HEK293 (cell line): Measurements from ENCODE around the gene USP19.

Experiments
- CTCF ChIA-PET: fragments of 350-600 bp; formaldehyde crosslinking; extraction: SDS; loops from one replicate; lab custom pipeline; 2021; ENCODE audit warnings: antibody characterized with exemption; lab: Yijun Ruan, JAX
- POLR2A ChIA-PET: fragments of 300-600 bp; formaldehyde crosslinking; extraction: SDS; loops from one replicate; lab custom pipeline; 2020; ENCODE audit warnings: antibody characterized with exemption, inconsistent platforms; lab: Yijun Ruan, JAX
- H3K27ac ChIP-seq: fragments of 200-500 bp; sonication (Bioruptor generic); 2 replicates; pipeline ENCODE4 v1.5.1; 2014; ENCODE audit warnings: low read depth, low read length, control low read depth, inconsistent platforms; ENCODE audit errors: extremely low read depth
- H3K36me3 ChIP-seq, 2 experiments: fragments of 200-500 bp in 1 of 2; sonication (Bioruptor generic) in 1 of 2; 1 replicate in 1 of 2; 2 replicates in 1 of 2; pipeline ENCODE4 v1.5.1; 2014 to 2017; ENCODE audit warnings: inconsistent platforms in 2 of 2, low read length in 2 of 2; ENCODE audit not compliant: control insufficient read depth in 2 of 2, insufficient read depth in 1 of 2
- H3K4me1 ChIP-seq: fragments of 200-500 bp; sonication (Bioruptor generic); 2 replicates; pipeline ENCODE4 v1.5.1; 2014; ENCODE audit warnings: mild to moderate bottlenecking, low read length, inconsistent platforms; ENCODE audit not compliant: control insufficient read depth, insufficient read depth
- H3K4me3 ChIP-seq: 2 replicates; pipeline ENCODE4 v1.5.1; 2011; ENCODE audit warnings: low read depth, mild to moderate bottlenecking, control low read depth, low read length, moderate library complexity
- H3K9me3 ChIP-seq: fragments of 200-500 bp; sonication (Bioruptor generic); 2 replicates; pipeline ENCODE4 v1.5.1; 2014; ENCODE audit warnings: low read depth, low read length, inconsistent platforms; ENCODE audit not compliant: control insufficient read depth, insufficient read depth
- FEZF1 ChIP-seq: fragments of 450-650 bp; formaldehyde crosslinking; IDR thresholded peaks from 2 replicates; pipeline ENCODE4 v1.5.1; 2016; ENCODE audit warnings: missing biosample characterization, missing genetic modification characterization
- KLF7 ChIP-seq: fragments of 450-650 bp; formaldehyde crosslinking; IDR thresholded peaks from 2 replicates; pipeline ENCODE4 v1.5.1; 2016; ENCODE audit warnings: missing biosample characterization, missing genetic modification characterization, borderline replicate concordance
- MZF1 ChIP-seq: fragments of 450-650 bp; formaldehyde crosslinking; IDR thresholded peaks from 2 replicates; pipeline ENCODE4 v1.5.1; 2017; ENCODE audit warnings: missing biosample characterization, missing genetic modification characterization, borderline replicate concordance
- TCF7L2 ChIP-seq: IDR thresholded peaks from 2 replicates; pipeline ENCODE4 v1.6.1; 2011; ENCODE audit warnings: low read depth, mild to moderate bottlenecking, inconsistent platforms, low read length, moderate library complexity, borderline replicate concordance
- WT1 ChIP-seq: fragments of 450-650 bp; formaldehyde crosslinking; IDR thresholded peaks from 2 replicates; pipeline ENCODE4 v1.5.1; 2016; ENCODE audit warnings: missing biosample characterization, missing genetic modification characterization
- ZNF10 ChIP-seq: fragments of 450-650 bp; formaldehyde crosslinking; IDR thresholded peaks from 2 replicates; pipeline ENCODE4 v1.5.1; 2017; ENCODE audit warnings: missing biosample characterization, missing genetic modification characterization
- ZNF121 ChIP-seq: fragments of 450-650 bp; formaldehyde crosslinking; IDR thresholded peaks from 2 replicates; pipeline ENCODE4 v1.5.1; 2016; ENCODE audit warnings: missing biosample characterization, missing genetic modification characterization
- ZNF133 ChIP-seq: fragments of 450-650 bp; formaldehyde crosslinking; IDR thresholded peaks from 2 replicates; pipeline ENCODE4 v1.5.1; 2016; ENCODE audit warnings: missing biosample characterization, missing genetic modification characterization
- ZNF175 ChIP-seq: fragments of 450-650 bp; formaldehyde crosslinking; IDR thresholded peaks from 2 replicates; pipeline ENCODE4 v1.5.1; 2016; ENCODE audit warnings: missing biosample characterization, missing genetic modification characterization
- ZNF184 ChIP-seq: fragments of 450-650 bp; IDR thresholded peaks from 2 replicates; pipeline ENCODE4 v1.5.1; 2018; ENCODE audit warnings: missing biosample characterization, mild to moderate bottlenecking, missing genetic modification characterization
- ZNF433 ChIP-seq: fragments of 450-650 bp; formaldehyde crosslinking; IDR thresholded peaks from 2 replicates; pipeline ENCODE4 v1.5.1; 2016; ENCODE audit warnings: missing biosample characterization, missing genetic modification characterization, low read depth
- ZNF473 ChIP-seq: fragments of 450-650 bp; formaldehyde crosslinking; IDR thresholded peaks from 2 replicates; pipeline ENCODE4 v1.5.1; 2017; ENCODE audit warnings: missing biosample characterization, missing genetic modification characterization
- ZNF521 ChIP-seq: fragments of 450-650 bp; formaldehyde crosslinking; IDR thresholded peaks from 2 replicates; pipeline ENCODE4 v1.5.1; 2017; ENCODE audit warnings: missing biosample characterization, mild to moderate bottlenecking, missing genetic modification characterization
- ZNF610 ChIP-seq: fragments of 450-650 bp; formaldehyde crosslinking; IDR thresholded peaks from 2 replicates; pipeline ENCODE4 v1.5.1; 2016; ENCODE audit warnings: missing biosample characterization, missing genetic modification characterization, borderline replicate concordance
- ZNF658 ChIP-seq: fragments of 450-650 bp; formaldehyde crosslinking; IDR thresholded peaks from 2 replicates; pipeline ENCODE4; 2016; ENCODE audit warnings: missing biosample characterization, missing genetic modification characterization
- ZNF785 ChIP-seq: fragments of 450-650 bp; formaldehyde crosslinking; IDR thresholded peaks from 2 replicates; pipeline ENCODE4 v1.5.1; 2016; ENCODE audit warnings: missing biosample characterization, missing genetic modification characterization
- TF ChIP-seq, protein P1 (sequence below): fragments of 450-650 bp; formaldehyde crosslinking; IDR thresholded peaks from 2 replicates; pipeline ENCODE4 v1.5.1; 2016; ENCODE audit warnings: missing biosample characterization, missing genetic modification characterization
- TF ChIP-seq, protein P2 (sequence below): fragments of 450-650 bp; formaldehyde crosslinking; IDR thresholded peaks from 2 replicates; pipeline ENCODE4 v1.5.1; 2016; ENCODE audit warnings: missing biosample characterization, missing genetic modification characterization
- TF ChIP-seq, protein P3 (sequence below): fragments of 450-650 bp; IDR thresholded peaks from 2 replicates; pipeline ENCODE4 v1.5.1; 2018; ENCODE audit warnings: missing biosample characterization, mild to moderate bottlenecking, missing genetic modification characterization
- TF ChIP-seq, protein P4 (sequence below): IDR thresholded peaks from 2 replicates; pipeline ENCODE4 v1.6.1; 2011; ENCODE audit warnings: mild to moderate bottlenecking, low read depth, low read length, borderline replicate concordance
- TF ChIP-seq, protein P5 (sequence below): fragments of 450-650 bp; formaldehyde crosslinking; conservative IDR thresholded peaks from 2 replicates; pipeline ENCODE4 v1.5.1; 2016; ENCODE audit warnings: low read depth, missing biosample characterization, missing genetic modification characterization

Gene USP19

DNA sequence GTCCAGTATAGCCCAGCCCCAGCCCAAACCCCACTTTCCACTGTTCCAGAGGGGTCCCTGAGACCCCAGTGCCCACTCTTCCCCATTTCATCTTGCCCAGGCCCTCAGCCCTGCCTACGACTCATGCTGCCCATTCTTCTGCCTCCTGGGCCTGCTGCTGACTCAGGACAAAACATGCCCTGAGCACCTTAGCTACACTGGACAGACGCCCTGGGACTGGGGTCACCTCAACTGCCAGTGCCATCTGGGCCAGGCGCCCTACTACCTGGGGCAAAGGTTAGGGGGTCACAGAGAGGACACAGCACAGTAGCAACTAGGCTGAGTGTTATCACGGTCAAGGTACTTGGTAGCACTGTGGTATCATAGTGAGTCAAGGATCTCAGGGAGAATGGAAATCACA lies 14.9 kb upstream of the USP19 start (continued):
- TF ChIP-seq MZF1, result no peak
- no peak for TF ChIP-seq ZNF121 (tag by site-specific recombination)
- no peak for TF ChIP-seq ZNF521
- no peak for TF ChIP-seq WT1 (tag by site-specific recombination)
- no peak for TF ChIP-seq KLF7 (tag by site-specific recombination)
- TF ChIP-seq ZNF133, result no peak
- TF ChIP-seq FEZF1, result no peak

DNA sequence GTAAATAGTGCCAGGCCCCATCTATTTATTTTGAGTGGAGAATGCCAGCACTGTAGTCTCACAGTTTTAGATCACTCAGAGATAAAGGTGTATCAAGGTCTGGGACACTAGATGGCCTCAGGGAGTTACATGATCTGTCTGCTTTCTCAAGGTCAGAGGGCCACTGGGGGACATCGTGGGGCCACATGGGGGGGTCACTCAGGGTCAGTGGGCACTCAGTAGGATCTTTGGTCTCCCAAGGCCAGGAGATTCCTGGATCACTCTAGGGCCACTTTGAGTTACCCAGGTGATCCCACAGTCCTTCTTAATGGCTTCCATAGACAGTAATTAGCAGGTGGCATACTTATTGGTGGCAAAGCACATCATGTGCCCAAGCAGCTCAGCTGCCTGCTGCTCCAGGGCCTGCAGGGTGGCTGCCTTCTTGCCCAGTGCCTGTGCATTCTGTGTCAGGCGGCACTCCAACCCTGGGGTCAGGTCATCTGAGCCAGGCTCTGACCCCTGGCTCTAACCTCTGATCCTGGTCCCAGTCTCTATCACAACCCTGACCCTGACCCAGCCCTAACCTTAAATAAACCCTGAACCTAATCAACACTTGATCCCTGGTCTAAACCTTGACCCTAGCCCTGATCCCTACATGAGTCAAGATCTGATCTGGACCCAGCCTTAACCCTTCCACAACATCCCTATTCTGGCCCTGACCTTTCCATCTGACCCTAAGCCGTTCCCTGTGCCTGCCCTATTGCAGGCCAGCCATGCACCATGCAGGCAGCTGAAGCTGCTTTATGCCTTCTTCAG lies 14.0 kb upstream of the USP19 start:
- ChIA-PET POLR2A (interaction anchor here (1.9 kb wide), 1 partner anchor 41 kb away, joined by 8 read pairs; the partner anchor contains the start of gene QRICH1), CTCF (interaction anchor here (0.5 to 0.7 kb wide), 4 partner anchors 32 to 1432 kb away, joined by 3 read pairs; no protein-coding TSS in a partner anchor)
- Histone ChIP-seq H3K4me3 (no peak overlapping the region), H3K27ac (no peak overlapping the region), H3K9me3 (no peaks in the 10 kb centered on the region), H3K36me3 (peaks cover 0 to 21% of the 10 kb centered on the region in 2 experiments; a peak in 1 of 3 replicates), H3K4me1 (no peaks in the 10 kb centered on the region; the same call in 1 of the 2 replicates)
- TF ChIP-seq, protein P1, sequence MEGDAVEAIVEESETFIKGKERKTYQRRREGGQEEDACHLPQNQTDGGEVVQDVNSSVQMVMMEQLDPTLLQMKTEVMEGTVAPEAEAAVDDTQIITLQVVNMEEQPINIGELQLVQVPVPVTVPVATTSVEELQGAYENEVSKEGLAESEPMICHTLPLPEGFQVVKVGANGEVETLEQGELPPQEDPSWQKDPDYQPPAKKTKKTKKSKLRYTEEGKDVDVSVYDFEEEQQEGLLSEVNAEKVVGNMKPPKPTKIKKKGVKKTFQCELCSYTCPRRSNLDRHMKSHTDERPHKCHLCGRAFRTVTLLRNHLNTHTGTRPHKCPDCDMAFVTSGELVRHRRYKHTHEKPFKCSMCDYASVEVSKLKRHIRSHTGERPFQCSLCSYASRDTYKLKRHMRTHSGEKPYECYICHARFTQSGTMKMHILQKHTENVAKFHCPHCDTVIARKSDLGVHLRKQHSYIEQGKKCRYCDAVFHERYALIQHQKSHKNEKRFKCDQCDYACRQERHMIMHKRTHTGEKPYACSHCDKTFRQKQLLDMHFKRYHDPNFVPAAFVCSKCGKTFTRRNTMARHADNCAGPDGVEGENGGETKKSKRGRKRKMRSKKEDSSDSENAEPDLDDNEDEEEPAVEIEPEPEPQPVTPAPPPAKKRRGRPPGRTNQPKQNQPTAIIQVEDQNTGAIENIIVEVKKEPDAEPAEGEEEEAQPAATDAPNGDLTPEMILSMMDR, result no peak
- TF ChIP-seq, protein P2, sequence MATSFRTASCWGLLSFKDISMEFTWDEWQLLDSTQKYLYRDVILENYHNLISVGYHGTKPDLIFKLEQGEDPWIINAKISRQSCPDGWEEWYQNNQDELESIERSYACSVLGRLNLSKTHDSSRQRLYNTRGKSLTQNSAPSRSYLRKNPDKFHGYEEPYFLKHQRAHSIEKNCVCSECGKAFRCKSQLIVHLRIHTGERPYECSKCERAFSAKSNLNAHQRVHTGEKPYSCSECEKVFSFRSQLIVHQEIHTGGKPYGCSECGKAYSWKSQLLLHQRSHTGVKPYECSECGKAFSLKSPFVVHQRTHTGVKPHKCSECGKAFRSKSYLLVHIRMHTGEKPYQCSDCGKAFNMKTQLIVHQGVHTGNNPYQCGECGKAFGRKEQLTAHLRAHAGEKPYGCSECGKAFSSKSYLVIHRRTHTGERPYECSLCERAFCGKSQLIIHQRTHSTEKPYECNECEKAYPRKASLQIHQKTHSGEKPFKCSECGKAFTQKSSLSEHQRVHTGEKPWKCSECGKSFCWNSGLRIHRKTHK (tag by site-specific recombination), result no peak
- TF ChIP-seq ZNF658 (tag by site-specific recombination) (no peak), ZNF610 (no peak), ZNF184 (tag by site-specific recombination) (no peak), ZNF433 (no peak), TCF7L2 (no peak), ZNF473 (no peak), ZNF10 (tag by site-specific recombination) (no peak), ZNF785 (tag by site-specific recombination) (no peak), ZNF175 (no peak)
- TF ChIP-seq, protein P3, sequence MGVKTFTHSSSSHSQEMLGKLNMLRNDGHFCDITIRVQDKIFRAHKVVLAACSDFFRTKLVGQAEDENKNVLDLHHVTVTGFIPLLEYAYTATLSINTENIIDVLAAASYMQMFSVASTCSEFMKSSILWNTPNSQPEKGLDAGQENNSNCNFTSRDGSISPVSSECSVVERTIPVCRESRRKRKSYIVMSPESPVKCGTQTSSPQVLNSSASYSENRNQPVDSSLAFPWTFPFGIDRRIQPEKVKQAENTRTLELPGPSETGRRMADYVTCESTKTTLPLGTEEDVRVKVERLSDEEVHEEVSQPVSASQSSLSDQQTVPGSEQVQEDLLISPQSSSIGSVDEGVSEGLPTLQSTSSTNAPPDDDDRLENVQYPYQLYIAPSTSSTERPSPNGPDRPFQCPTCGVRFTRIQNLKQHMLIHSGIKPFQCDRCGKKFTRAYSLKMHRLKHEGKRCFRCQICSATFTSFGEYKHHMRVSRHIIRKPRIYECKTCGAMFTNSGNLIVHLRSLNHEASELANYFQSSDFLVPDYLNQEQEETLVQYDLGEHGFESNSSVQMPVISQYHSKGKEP (tag by site-specific recombination), result no peak
- TF ChIP-seq, protein P4, sequence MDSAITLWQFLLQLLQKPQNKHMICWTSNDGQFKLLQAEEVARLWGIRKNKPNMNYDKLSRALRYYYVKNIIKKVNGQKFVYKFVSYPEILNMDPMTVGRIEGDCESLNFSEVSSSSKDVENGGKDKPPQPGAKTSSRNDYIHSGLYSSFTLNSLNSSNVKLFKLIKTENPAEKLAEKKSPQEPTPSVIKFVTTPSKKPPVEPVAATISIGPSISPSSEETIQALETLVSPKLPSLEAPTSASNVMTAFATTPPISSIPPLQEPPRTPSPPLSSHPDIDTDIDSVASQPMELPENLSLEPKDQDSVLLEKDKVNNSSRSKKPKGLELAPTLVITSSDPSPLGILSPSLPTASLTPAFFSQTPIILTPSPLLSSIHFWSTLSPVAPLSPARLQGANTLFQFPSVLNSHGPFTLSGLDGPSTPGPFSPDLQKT, result no peak
- TF ChIP-seq, protein P5, sequence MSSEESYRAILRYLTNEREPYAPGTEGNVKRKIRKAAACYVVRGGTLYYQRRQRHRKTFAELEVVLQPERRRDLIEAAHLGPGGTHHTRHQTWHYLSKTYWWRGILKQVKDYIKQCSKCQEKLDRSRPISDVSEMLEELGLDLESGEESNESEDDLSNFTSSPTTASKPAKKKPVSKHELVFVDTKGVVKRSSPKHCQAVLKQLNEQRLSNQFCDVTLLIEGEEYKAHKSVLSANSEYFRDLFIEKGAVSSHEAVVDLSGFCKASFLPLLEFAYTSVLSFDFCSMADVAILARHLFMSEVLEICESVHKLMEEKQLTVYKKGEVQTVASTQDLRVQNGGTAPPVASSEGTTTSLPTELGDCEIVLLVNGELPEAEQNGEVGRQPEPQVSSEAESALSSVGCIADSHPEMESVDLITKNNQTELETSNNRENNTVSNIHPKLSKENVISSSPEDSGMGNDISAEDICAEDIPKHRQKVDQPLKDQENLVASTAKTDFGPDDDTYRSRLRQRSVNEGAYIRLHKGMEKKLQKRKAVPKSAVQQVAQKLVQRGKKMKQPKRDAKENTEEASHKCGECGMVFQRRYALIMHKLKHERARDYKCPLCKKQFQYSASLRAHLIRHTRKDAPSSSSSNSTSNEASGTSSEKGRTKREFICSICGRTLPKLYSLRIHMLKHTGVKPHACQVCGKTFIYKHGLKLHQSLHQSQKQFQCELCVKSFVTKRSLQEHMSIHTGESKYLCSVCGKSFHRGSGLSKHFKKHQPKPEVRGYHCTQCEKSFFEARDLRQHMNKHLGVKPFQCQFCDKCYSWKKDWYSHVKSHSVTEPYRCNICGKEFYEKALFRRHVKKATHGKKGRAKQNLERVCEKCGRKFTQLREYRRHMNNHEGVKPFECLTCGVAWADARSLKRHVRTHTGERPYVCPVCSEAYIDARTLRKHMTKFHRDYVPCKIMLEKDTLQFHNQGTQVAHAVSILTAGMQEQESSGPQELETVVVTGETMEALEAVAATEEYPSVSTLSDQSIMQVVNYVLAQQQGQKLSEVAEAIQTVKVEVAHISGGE, result no peak
